GM18867 (cell line): Measurements from ENCODE around the gene IRF1.

Source experiments
- ATAC-seq: cut with Tn5 transposase; IDR thresholded peaks from one replicate; pipeline ENCODE4 v1.9.1; 2021; ENCODE audit warnings: mild to moderate bottlenecking, moderate library complexity; ENCODE audit not compliant: unreplicated experiment

IRF1 gene

DNA sequence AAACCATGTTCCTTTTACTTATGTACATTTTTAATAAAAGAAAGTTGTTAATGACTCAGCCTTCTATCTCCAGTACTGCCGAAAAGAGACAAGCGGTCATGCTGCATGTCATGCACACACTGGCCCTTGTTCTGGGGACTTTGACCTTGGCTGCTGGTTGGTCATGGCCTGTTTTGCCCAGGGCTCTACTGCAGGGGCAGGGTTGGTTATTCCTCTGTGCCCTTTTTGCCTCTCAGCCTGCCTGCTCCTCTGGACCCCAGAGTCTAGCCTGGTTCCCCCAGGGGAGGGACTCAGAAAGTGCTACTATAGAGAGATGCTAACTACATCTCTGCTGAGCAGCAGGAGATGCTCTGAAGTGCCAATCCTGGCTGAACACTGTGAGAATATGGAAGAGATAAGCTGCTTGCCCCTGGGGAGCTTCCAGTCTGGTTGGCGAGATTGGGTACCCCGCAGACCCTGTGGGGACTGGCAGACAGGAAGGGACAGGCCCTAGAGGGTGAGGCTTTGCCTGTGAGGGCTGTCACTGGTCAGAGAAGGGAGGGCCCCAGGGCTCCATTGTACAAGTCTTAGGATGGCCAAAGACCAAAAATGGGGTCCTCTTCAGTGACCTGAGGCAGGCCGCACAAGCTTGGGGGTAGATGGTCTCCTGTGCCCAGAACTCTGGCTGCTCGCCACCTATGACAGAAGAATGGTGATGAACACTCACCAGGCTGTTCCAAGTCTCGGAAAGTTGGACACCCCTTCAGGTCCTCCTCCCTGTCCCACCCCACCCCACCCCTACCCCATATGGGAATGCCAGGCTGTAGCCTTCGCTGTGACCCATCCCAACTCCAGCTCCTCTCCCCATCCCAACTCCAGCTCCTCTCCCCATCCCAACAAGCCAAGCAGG, 14.3 kb downstream of the IRF1 start:
- no peak for ATAC-seq

GRCh38 chr5:132475497-132475882, 15.1 kb downstream of the IRF1 start:
- ATAC-seq: no peak

DNA sequence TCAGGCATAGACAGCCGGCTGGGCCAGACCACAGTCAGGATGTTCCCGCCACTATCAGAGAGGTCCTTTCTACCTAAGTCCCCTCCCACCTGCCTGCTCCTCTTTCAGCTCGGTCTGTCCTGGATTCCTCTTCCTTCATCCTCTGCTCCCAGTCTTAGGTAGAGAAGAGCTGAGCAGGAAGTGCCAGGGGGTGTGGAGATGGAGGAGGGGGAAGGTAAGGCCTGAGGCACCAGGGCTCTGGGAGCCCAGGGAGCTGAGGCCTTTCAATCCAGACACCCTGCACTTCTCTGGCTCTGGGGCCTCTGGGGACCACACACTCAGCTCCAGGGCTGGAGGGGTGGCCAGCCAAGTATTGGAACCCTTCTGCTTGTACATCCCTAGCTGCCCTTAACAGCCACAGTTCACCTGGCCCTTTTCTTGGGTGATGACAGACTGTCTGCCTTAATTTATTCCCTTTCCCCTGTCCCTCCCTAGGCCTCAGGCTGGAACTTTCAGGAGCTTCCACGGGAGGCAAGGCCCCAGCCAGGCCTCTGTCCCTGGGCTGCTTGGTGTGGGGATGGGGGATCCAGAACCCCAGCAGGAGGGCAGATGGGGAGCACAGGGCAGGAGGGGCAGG, 15.6 kb downstream of the IRF1 start:
- no peak for ATAC-seq

GRCh38 chr5:132474131-132474723, 16.3 kb downstream of the IRF1 start:
- ATAC-seq: no peak

DNA sequence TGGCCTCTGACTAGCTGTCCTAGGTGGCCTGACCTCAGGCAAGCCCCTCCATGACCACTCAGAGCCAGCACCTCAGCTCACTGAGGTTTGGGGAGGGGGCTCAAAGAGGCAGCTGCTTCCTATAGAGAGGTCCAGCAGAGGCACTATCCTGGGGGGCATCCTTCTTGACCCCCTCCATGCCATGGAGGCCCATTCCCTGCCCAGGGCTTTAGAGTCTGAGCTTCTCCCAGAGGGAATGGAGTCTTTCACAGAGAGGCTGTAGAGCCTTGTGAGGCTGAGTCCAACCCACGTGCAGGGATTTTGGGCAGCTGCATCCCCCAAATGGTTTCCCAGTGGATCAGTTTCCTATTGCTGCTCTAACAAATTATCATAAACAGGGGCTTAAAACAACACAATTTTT, 16.9 kb downstream of the IRF1 start:
- ATAC-seq: no peak

GRCh38 chr5:132473019-132473531, 17.5 kb downstream of the IRF1 start:
- peak; percentile 83 for ATAC-seq

- no peak for ATAC-seq
Measured at GRCh38 chr5:132472431-132472830, 18.1 kb downstream of the IRF1 start.

GRCh38 chr5:132471944-132472343, 18.6 kb downstream of the IRF1 start:
- no peak for ATAC-seq

- ATAC-seq: no peak
Measured at GRCh38 chr5:132471151-132471907, 19.2 kb downstream of the IRF1 start.

DNA sequence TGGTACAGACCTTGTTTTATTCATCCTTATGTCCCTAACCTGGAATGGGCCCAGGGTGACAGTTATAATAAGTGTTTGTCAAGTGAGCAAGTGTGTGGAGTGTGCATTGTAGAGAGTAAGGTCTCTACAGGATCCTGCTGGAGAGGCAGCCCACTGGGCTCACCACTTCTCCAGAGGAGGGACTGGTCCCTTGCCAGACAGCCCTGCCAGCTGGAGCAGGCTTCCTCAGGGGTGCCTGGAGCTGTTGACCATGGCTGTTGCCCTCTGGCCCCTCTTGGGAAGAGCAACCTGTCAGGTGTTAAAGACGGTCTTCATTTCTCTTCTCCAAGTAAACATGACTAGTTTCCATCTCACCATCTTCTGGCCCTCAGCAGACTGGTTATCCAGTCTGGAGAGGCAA, 20.0 kb downstream of the IRF1 start:
- no peak for ATAC-seq

DNA sequence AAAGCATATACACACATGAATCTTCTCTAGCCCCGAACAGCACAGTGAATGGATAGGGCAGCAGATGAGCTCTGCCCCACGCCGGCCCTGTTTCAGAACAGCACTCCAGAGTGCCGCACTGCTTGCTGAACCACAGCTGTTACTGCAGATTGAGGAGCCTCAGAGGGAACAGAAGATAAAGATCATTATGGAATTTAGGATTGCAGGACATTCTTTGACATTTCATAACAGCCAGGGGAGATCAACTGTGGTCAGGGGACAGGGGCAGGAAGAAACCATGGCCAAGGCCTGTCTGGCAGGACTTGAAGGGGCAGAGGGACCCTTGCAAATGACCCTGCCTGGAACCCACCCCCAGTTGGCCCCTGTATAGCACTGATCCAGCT, 20.6 kb downstream of the IRF1 start:
- no peak for ATAC-seq

- ATAC-seq: no peak
Measured at GRCh38 chr5:132469380-132470009, 21.1 kb downstream of the IRF1 start.

GRCh38 chr5:132468656-132469379, 21.8 kb downstream of the IRF1 start:
- ATAC-seq: no peak

GRCh38 chr5:132467287-132467984, 23.1 kb downstream of the IRF1 start:
- peak; percentile 31 for ATAC-seq

DNA sequence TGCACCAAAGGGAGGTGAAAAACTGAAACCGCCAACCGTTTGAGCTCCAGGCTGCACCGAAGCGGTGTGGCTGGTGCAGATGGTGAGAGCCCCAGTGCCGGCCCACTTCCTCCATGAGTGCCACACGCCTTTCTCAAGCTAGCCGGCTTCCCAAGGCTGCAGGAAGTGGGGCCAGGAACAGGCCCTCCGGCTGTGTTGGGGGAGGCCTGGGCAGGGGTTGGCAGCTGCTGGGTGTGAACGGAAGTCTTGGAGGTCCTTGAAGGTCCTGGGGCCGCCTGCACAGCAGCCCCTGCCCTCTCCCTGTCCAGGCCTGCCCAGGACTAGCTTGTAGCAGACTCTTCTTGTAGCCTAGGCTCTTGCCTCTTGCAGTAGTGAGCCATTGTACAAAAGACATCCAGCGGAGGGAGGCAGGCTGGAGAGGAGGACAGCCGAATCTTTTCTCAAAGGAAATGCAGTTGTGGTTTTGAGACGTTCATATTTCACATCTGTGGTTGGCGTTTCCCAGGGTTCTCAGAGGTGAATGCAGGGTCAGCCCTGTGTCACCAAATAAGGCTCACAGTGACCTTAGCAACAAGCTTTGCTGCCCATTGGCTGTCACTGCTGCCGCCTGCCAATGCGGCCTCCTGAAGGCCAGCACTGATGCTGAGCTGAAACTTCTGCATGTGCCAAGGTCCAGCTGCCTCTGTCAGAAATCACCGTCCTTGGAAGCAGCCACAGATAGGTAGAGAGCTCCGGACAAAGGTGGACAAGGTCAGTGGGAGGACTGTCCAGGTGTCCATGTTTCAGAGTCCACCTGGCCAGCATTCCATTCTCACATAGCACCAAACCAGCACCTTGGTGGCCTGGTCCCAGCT, 23.9 kb downstream of the IRF1 start:
- ATAC-seq: peak; percentile 75

DNA sequence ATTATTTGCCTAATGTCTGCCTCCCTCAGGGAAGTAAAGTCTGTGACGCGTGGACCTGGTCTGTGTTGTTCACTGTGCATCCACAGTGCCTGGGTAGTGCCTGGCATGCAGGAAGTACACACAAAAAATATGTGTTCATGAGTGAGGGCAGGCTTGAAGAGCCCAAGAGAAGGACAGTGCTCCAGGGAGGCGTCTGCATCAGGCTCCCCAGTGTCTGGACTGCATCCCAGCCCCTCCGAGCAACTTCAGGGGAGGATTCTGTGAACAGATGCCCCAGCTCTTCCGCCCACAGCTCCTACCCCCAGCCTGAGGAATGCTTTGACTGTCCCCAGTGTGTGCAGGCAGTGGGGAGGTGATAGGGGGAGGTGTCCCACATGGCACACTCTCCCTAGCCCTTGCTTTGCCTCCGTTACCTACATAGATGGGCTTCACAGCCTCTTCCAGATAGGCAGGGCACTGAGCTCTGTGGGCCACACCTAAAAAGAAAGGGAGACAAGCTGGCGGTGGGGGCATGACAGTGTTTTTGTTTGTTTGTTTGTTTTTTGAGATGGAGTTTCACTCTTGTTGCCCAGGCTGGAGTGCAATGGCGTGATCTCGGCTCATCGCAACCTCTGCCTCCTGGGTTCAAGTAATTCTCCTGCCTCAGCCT, 25.4 kb downstream of the IRF1 start:
- no peak for ATAC-seq

- no peak for ATAC-seq
Measured at GRCh38 chr5:132464156-132464939, 26.2 kb downstream of the IRF1 start.
